HepG2 (cell line): ENCODE measurements around the gene C2orf15. TPM values are rescaled to one million over a fixed set of nuclear protein-coding genes. Genes with fewer than 3 reads are reported as not detected.

Experiments
- MAF1 ChIP-seq: sonication (generic); formaldehyde crosslinking; IDR thresholded peaks from 2 replicates; pipeline ENCODE4 v1.5.0; 2020; ENCODE audit warnings: missing genetic modification reagents, borderline replicate concordance
- MAFK ChIP-seq, 2 experiments: IDR thresholded peaks in 1 of 2; conservative IDR thresholded peaks in 1 of 2; 2 replicates each; pipeline ENCODE4 v1.6.1; 2011; ENCODE audit warnings: improper control_type of control experiment in 2 of 2, low read length in 2 of 2
- PPARG ChIP-seq: conservative IDR thresholded peaks from 2 replicates; pipeline ENCODE4 v1.6.1; 2016; ENCODE audit warnings: missing biosample characterization, missing genetic modification reagents
- RORA ChIP-seq: sonication (generic); formaldehyde crosslinking; IDR thresholded peaks from 2 replicates; pipeline ENCODE4 v1.5.0; 2020; ENCODE audit warnings: mild to moderate bottlenecking, missing genetic modification reagents, moderate library complexity
- SRSF9 ChIP-seq: fragments of 200-400 bp; formaldehyde crosslinking; IDR thresholded peaks from 2 replicates; pipeline ENCODE4 v1.6.1; 2018; ENCODE audit warnings: borderline replicate concordance, mild to moderate bottlenecking, low read depth, low read length; ENCODE audit not compliant: insufficient read depth, poor library complexity, severe bottlenecking
- ZFP62 ChIP-seq: sonication (generic); formaldehyde crosslinking; IDR thresholded peaks from 2 replicates; pipeline ENCODE4 v1.4.0; 2020; ENCODE audit warnings: missing genetic modification reagents
- ZNF672 ChIP-seq: sonication (generic); formaldehyde crosslinking; IDR thresholded peaks from 2 replicates; pipeline ENCODE4 v1.8.1; 2022; ENCODE audit warnings: missing genetic modification reagents
- ZNF720 ChIP-seq: sonication (generic); formaldehyde crosslinking; IDR thresholded peaks from 2 replicates; pipeline ENCODE4 v1.4.0; 2020; ENCODE audit warnings: missing genetic modification reagents
- ZNF737 ChIP-seq: sonication (generic); formaldehyde crosslinking; IDR thresholded peaks from 2 replicates; pipeline ENCODE4 v1.5.0; 2020; ENCODE audit warnings: missing genetic modification reagents, mild to moderate bottlenecking, borderline replicate concordance
- ZNF747 ChIP-seq: sonication (generic); formaldehyde crosslinking; IDR thresholded peaks from 2 replicates; pipeline ENCODE4 v1.8.1; 2023; ENCODE audit warnings: missing genetic modification reagents, mild to moderate bottlenecking, borderline replicate concordance
- ZNF761 ChIP-seq: sonication (generic); formaldehyde crosslinking; conservative IDR thresholded peaks from 2 replicates; pipeline ENCODE4 v1.4.0; 2020; ENCODE audit warnings: mild to moderate bottlenecking, missing genetic modification reagents
- polyA plus RNA-seq, 8 experiments: library from polyadenylated mRNA; depleted of rRNA in 3 of 8; stranded (reverse) in 7 of 8; unstranded in 1 of 8; fragments of >200 nt; fragmentation: Illumina TruSeq in 4 of 8; extraction: Trizol in 4 of 8; gene quantifications; 2 replicates each; pipeline versions ENCODE4 v1.2.1 to v1.2.3, GENCODE V29; 2011 to 2016; ENCODE audit warnings: low read depth in 4 of 8, missing spikeins in 1 of 8, mixed read lengths in 1 of 8; ENCODE audit not compliant: insufficient read depth in 1 of 8
- total RNA-seq, 5 experiments: library from RNA; depleted of rRNA; stranded (reverse); fragments of >200 nt; fragmentation: Illumina TruSeq; extraction: Trizol; gene quantifications; 2 replicates each; pipeline ENCODE4 v1.2.3, GENCODE V29; 2016; ENCODE audit warnings: low read depth in 1 of 5
- TF ChIP-seq, protein P1 (sequence below): sonication (generic); formaldehyde crosslinking; IDR thresholded peaks from 2 replicates; pipeline ENCODE4 v1.5.1; 2020; ENCODE audit warnings: mild to moderate bottlenecking, missing genetic modification reagents, moderate library complexity
- TF ChIP-seq, protein P2 (sequence below): IDR thresholded peaks from 2 replicates; pipeline ENCODE4 v1.4.0; 2020; ENCODE audit warnings: mild to moderate bottlenecking, missing genetic modification reagents
- TF ChIP-seq, protein P3 (sequence below): sonication (generic); formaldehyde crosslinking; IDR thresholded peaks from 2 replicates; pipeline ENCODE4 v1.9.0; 2021; ENCODE audit warnings: mild to moderate bottlenecking, missing genetic modification reagents
- TF ChIP-seq, protein P4 (sequence below): sonication (generic); formaldehyde crosslinking; IDR thresholded peaks from 2 replicates; pipeline ENCODE4 v1.8.1; 2023; ENCODE audit warnings: mild to moderate bottlenecking, missing genetic modification reagents, borderline replicate concordance

C2orf15 gene
- total and polyA plus RNA-seq, 2 of the 13 experiments (the other 11 are each of a cell fraction or from before 2014, with no cell fraction given): 5.5 to 8.3 TPM

DNA sequence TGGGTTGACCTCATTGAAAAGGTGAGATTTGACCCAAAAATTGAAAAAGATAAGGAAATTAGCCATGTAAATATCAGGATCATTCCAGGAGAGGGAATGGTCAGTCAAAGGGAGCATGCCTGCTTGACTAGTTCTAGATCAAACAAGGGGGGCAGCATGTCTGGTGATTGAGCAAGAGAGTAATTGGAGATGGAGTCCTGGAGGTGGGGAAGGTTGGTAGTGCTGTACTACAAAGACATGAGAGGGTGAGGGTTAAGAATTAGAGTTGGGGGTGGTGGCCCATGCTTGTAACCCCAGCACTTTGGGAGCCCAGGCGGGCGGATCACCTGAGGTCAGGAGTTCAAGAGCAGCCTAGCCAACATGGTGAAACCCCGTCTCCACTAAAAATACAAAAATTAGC lies 41.5 kb downstream of the C2orf15 start (continued):
- TF ChIP-seq, protein P1, sequence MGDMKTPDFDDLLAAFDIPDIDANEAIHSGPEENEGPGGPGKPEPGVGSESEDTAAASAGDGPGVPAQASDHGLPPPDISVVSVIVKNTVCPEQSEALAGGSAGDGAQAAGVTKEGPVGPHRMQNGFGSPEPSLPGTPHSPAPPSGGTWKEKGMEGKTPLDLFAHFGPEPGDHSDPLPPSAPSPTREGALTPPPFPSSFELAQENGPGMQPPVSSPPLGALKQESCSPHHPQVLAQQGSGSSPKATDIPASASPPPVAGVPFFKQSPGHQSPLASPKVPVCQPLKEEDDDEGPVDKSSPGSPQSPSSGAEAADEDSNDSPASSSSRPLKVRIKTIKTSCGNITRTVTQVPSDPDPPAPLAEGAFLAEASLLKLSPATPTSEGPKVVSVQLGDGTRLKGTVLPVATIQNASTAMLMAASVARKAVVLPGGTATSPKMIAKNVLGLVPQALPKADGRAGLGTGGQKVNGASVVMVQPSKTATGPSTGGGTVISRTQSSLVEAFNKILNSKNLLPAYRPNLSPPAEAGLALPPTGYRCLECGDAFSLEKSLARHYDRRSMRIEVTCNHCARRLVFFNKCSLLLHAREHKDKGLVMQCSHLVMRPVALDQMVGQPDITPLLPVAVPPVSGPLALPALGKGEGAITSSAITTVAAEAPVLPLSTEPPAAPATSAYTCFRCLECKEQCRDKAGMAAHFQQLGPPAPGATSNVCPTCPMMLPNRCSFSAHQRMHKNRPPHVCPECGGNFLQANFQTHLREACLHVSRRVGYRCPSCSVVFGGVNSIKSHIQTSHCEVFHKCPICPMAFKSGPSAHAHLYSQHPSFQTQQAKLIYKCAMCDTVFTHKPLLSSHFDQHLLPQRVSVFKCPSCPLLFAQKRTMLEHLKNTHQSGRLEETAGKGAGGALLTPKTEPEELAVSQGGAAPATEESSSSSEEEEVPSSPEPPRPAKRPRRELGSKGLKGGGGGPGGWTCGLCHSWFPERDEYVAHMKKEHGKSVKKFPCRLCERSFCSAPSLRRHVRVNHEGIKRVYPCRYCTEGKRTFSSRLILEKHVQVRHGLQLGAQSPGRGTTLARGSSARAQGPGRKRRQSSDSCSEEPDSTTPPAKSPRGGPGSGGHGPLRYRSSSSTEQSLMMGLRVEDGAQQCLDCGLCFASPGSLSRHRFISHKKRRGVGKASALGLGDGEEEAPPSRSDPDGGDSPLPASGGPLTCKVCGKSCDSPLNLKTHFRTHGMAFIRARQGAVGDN (CRISPR knock-in tag): peak; percentile 31; the same call in 1 of the 2 replicates
- TF ChIP-seq, protein P2, sequence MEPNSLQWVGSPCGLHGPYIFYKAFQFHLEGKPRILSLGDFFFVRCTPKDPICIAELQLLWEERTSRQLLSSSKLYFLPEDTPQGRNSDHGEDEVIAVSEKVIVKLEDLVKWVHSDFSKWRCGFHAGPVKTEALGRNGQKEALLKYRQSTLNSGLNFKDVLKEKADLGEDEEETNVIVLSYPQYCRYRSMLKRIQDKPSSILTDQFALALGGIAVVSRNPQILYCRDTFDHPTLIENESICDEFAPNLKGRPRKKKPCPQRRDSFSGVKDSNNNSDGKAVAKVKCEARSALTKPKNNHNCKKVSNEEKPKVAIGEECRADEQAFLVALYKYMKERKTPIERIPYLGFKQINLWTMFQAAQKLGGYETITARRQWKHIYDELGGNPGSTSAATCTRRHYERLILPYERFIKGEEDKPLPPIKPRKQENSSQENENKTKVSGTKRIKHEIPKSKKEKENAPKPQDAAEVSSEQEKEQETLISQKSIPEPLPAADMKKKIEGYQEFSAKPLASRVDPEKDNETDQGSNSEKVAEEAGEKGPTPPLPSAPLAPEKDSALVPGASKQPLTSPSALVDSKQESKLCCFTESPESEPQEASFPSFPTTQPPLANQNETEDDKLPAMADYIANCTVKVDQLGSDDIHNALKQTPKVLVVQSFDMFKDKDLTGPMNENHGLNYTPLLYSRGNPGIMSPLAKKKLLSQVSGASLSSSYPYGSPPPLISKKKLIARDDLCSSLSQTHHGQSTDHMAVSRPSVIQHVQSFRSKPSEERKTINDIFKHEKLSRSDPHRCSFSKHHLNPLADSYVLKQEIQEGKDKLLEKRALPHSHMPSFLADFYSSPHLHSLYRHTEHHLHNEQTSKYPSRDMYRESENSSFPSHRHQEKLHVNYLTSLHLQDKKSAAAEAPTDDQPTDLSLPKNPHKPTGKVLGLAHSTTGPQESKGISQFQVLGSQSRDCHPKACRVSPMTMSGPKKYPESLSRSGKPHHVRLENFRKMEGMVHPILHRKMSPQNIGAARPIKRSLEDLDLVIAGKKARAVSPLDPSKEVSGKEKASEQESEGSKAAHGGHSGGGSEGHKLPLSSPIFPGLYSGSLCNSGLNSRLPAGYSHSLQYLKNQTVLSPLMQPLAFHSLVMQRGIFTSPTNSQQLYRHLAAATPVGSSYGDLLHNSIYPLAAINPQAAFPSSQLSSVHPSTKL (CRISPR knock-in tag): peak; percentile 56
- TF ChIP-seq ZNF720: no peak
- peak; percentile 85; the same call in 1 of the 2 replicates for TF ChIP-seq ZNF747
- no peak for TF ChIP-seq ZNF672
- TF ChIP-seq ZNF761 (CRISPR knock-in tag): no peak
- TF ChIP-seq RORA (CRISPR knock-in tag): no peak
- TF ChIP-seq, protein P3, sequence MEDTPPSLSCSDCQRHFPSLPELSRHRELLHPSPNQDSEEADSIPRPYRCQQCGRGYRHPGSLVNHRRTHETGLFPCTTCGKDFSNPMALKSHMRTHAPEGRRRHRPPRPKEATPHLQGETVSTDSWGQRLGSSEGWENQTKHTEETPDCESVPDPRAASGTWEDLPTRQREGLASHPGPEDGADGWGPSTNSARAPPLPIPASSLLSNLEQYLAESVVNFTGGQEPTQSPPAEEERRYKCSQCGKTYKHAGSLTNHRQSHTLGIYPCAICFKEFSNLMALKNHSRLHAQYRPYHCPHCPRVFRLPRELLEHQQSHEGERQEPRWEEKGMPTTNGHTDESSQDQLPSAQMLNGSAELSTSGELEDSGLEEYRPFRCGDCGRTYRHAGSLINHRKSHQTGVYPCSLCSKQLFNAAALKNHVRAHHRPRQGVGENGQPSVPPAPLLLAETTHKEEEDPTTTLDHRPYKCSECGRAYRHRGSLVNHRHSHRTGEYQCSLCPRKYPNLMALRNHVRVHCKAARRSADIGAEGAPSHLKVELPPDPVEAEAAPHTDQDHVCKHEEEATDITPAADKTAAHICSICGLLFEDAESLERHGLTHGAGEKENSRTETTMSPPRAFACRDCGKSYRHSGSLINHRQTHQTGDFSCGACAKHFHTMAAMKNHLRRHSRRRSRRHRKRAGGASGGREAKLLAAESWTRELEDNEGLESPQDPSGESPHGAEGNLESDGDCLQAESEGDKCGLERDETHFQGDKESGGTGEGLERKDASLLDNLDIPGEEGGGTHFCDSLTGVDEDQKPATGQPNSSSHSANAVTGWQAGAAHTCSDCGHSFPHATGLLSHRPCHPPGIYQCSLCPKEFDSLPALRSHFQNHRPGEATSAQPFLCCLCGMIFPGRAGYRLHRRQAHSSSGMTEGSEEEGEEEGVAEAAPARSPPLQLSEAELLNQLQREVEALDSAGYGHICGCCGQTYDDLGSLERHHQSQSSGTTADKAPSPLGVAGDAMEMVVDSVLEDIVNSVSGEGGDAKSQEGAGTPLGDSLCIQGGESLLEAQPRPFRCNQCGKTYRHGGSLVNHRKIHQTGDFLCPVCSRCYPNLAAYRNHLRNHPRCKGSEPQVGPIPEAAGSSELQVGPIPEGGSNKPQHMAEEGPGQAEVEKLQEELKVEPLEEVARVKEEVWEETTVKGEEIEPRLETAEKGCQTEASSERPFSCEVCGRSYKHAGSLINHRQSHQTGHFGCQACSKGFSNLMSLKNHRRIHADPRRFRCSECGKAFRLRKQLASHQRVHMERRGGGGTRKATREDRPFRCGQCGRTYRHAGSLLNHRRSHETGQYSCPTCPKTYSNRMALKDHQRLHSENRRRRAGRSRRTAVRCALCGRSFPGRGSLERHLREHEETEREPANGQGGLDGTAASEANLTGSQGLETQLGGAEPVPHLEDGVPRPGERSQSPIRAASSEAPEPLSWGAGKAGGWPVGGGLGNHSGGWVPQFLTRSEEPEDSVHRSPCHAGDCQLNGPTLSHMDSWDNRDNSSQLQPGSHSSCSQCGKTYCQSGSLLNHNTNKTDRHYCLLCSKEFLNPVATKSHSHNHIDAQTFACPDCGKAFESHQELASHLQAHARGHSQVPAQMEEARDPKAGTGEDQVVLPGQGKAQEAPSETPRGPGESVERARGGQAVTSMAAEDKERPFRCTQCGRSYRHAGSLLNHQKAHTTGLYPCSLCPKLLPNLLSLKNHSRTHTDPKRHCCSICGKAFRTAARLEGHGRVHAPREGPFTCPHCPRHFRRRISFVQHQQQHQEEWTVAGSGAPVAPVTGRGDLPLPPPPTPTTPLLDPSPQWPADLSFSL: no peak
- TF ChIP-seq ZNF737 (CRISPR knock-in tag): no peak
- TF ChIP-seq PPARG (CRISPR knock-in tag): no peak
- no peak for TF ChIP-seq MAF1 (CRISPR knock-in tag)
- TF ChIP-seq MAFK (conservative IDR thresholded peaks at IDR 0.05 in 1 of 2, IDR thresholded peaks at IDR 0.05 in 1 of 2; ENCODE audit: low read length in 2 of 2): no peak
- TF ChIP-seq, protein P4, sequence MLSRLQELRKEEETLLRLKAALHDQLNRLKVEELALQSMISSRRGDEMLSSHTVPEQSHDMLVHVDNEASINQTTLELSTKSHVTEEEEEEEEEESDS: 0 out of 2 replicates have a peak, but pooled peaks have one; percentile 9
- no peak for TF ChIP-seq ZFP62 (CRISPR knock-in tag)
- no peak for TF ChIP-seq SRSF9
